Duodenal mucosa (tissue), 2 donors: ENCODE measurements around the gene VASH1.
A peak's percentile ranks its signal among the peaks of the same experiment; 100 is the strongest.

Experiments
- H3K27ac ChIP-seq: one replicate; pipeline ENCODE4 v1.7.0; 2013; ENCODE audit warnings: low read depth, low read length
- H3K27me3 ChIP-seq, 2 donors: one replicate each; pipeline ENCODE4 v1.7.0; 2013; ENCODE audit warnings: low read length in 2 of 2, control low read depth in 1 of 2; ENCODE audit not compliant: insufficient read depth in 2 of 2, control insufficient read depth in 1 of 2
- H3K36me3 ChIP-seq, 2 donors: one replicate each; pipeline ENCODE4 v1.7.0; 2013; ENCODE audit warnings: low read length in 2 of 2, control low read depth in 1 of 2; ENCODE audit not compliant: insufficient read depth in 2 of 2, control insufficient read depth in 1 of 2
- H3K4me1 ChIP-seq, 2 donors: one replicate each; pipeline ENCODE4 v1.7.0; 2013; ENCODE audit warnings: low read length in 2 of 2, control low read depth in 1 of 2; ENCODE audit not compliant: insufficient read depth in 2 of 2, control insufficient read depth in 1 of 2
- H3K4me3 ChIP-seq, 2 donors: one replicate each; pipeline ENCODE4 v1.7.0; 2013; ENCODE audit warnings: low read length in 2 of 2, low read depth in 1 of 2
- H3K9ac ChIP-seq, 2 donors: one replicate each; pipeline ENCODE4 v1.7.0; 2013; ENCODE audit warnings: low read length in 2 of 2, low read depth in 1 of 2
- H3K9me3 ChIP-seq, 2 donors: one replicate each; pipeline ENCODE4 v1.7.0; 2013; ENCODE audit warnings: low read length in 2 of 2, control low read depth in 1 of 2; ENCODE audit not compliant: control insufficient read depth in 1 of 2

The VASH1 gene

GRCh38 chr14:76771437-76771980, 10.2 kb downstream of the VASH1 start:
- Histone ChIP-seq H3K4me1 (peaks cover 25 to 32% of the 10 kb centered on the region in 2 donors), H3K27ac (peak overlapping the region; percentile 3), H3K9me3 (no peaks in the 10 kb centered on the region), H3K9ac (no peak overlapping the region), H3K4me3 (no peak overlapping the region), H3K27me3 (no peaks in the 10 kb centered on the region), H3K36me3 (no peaks in the 10 kb centered on the region)

GRCh38 chr14:76772300-76773187, 11.3 kb downstream of the VASH1 start:
- Histone ChIP-seq H3K27me3 (no peaks in the 10 kb centered on the region), H3K36me3 (no peaks in the 10 kb centered on the region), H3K9ac (peak overlapping the region in 1 of 2 donors; percentile 29), H3K27ac (peak overlapping the region; percentile 64), H3K4me3 (no peak overlapping the region), H3K9me3 (no peaks in the 10 kb centered on the region), H3K4me1 (peaks cover 25 to 31% of the 10 kb centered on the region in 2 donors)

- Histone ChIP-seq H3K9ac (no peak overlapping the region), H3K36me3 (no peaks in the 10 kb centered on the region), H3K9me3 (no peaks in the 10 kb centered on the region), H3K27ac (peak overlapping the region; percentile 64), H3K4me1 (peaks cover 20 to 24% of the 10 kb centered on the region in 2 donors), H3K27me3 (no peaks in the 10 kb centered on the region), H3K4me3 (no peak overlapping the region)
Observed at GRCh38 chr14:76773188-76773885, 12.1 kb downstream of the VASH1 start.

- Histone ChIP-seq H3K9me3 (no peaks in the 10 kb centered on the region), H3K9ac (no peak overlapping the region), H3K4me1 (peaks cover 15 to 20% of the 10 kb centered on the region in 2 donors), H3K36me3 (peaks cover 0 to under 1% of the 10 kb centered on the region in 2 donors), H3K4me3 (no peak overlapping the region), H3K27me3 (no peaks in the 10 kb centered on the region), H3K27ac (peak overlapping the region; percentile 48)
Observed at GRCh38 chr14:76773956-76774820, 12.9 kb downstream of the VASH1 start.

GRCh38 chr14:76774821-76775694, 13.8 kb downstream of the VASH1 start:
- H3K4me1 ChIP-seq, result peaks cover 15 to 20% of the 10 kb centered on the region in 2 donors

GRCh38 chr14:76775695-76776427, 14.6 kb downstream of the VASH1 start:
- no peak overlapping the region for H3K9ac ChIP-seq
- no peak overlapping the region for H3K4me3 ChIP-seq
- peaks cover under 1 to 4% of the 10 kb centered on the region in 2 donors for H3K36me3 ChIP-seq
- no peaks in the 10 kb centered on the region for H3K27me3 ChIP-seq
- H3K27ac ChIP-seq, result no peak overlapping the region
- no peaks in the 10 kb centered on the region for H3K9me3 ChIP-seq
- peaks cover 16 to 20% of the 10 kb centered on the region in 2 donors for H3K4me1 ChIP-seq

More at GRCh38 chr14:76774821-76775694, 13.8 kb downstream of the VASH1 start:
- Histone ChIP-seq H3K36me3 (peaks cover 0 to 4% of the 10 kb centered on the region in 2 donors), H3K4me3 (no peak overlapping the region), H3K27me3 (no peaks in the 10 kb centered on the region), H3K9ac (no peak overlapping the region), H3K27ac (no peak overlapping the region), H3K9me3 (no peaks in the 10 kb centered on the region)

GRCh38 chr14:76776428-76777251, 15.4 kb downstream of the VASH1 start:
- Histone ChIP-seq H3K4me1 (peaks cover 20 to 24% of the 10 kb centered on the region in 2 donors), H3K4me3 (no peak overlapping the region), H3K27ac (no peak overlapping the region), H3K9ac (no peak overlapping the region), H3K36me3 (peaks cover 4 to 9% of the 10 kb centered on the region in 2 donors), H3K27me3 (no peaks in the 10 kb centered on the region), H3K9me3 (no peaks in the 10 kb centered on the region)

GRCh38 chr14:76777721-76778120, 16.5 kb downstream of the VASH1 start:
- Histone ChIP-seq H3K4me1 (peaks cover 23 to 29% of the 10 kb centered on the region in 2 donors), H3K4me3 (no peak overlapping the region), H3K36me3 (peaks cover 4 to 19% of the 10 kb centered on the region in 2 donors), H3K27me3 (no peaks in the 10 kb centered on the region), H3K9ac (no peak overlapping the region), H3K27ac (no peak overlapping the region), H3K9me3 (no peaks in the 10 kb centered on the region)
